ENCODE results near the gene SPTBN5. TPM values are rescaled to one million over a fixed set of nuclear protein-coding genes. Genes with fewer than 3 reads are reported as not detected.

SPTBN5 gene
- total and polyA plus RNA-seq, 12 donors: under 0.01 to 6.8 (median 0.55) TPM

DNA sequence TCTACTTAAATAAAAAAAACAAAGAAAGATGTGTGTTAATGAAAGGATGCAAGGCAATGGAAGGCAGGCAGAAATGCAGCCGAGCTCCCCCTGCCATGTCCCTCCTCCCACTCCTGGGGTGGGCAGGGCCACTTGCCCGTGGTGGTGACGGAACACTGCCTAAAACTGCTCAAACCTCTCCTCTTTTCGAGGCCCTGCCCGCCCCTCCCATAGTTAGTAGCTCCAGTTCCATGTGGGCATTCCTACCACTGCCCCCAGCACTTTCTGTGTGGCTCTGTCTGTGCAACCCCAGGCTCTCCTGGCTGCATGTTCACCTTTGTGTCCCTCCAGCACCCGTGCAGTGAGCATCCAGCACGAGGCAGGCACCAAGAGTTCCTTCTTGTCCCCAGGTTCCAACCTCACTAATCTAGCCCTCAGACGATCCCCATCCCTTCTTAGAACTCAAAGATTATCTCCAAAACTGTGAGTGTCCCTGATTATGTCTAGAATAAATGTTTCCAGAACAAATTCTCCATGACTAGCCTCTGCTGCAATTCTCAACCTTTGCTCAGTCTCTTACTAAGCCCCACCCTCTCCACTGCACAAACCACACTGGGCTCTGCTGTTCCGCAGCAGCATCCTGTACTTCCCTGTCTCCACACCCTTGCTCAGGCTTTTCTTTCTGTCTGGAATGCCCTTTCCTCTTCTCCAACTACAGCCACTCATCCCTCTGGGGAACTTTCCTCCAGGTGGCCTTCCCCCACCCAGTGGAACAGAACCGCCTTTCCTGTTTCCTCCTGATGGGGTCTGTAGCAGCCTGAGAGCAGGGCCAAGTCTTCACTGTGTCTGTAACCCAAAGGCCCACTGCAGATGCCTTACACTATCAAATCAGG lies 32.6 kb upstream of the SPTBN5 start:
- no peak for DNase-seq
- Histone ChIP-seq H3K9me3 (replicated peaks in 1 of 3) (no peaks in the 10 kb centered on the region), H3K4me3 (no peak overlapping the region), H3K27me3 (no peaks in the 10 kb centered on the region), H3K36me3 (replicated peaks in 1 of 2) (no peaks in the 10 kb centered on the region), H3K27ac (peak overlapping the region in 1 of 5 donors; percentile 45), H3K4me1 (replicated peaks in 1 of 2) (peaks cover 9 to 45% of the 10 kb centered on the region in 2 donors)
- intact Hi-C loops (cut with DNase I): loop anchor here in 1 of 2 donors (10.0 kb wide), 1 partner anchor 48 kb away; the partner anchor contains the start of gene EHD4
- TF ChIP-seq, protein P1, sequence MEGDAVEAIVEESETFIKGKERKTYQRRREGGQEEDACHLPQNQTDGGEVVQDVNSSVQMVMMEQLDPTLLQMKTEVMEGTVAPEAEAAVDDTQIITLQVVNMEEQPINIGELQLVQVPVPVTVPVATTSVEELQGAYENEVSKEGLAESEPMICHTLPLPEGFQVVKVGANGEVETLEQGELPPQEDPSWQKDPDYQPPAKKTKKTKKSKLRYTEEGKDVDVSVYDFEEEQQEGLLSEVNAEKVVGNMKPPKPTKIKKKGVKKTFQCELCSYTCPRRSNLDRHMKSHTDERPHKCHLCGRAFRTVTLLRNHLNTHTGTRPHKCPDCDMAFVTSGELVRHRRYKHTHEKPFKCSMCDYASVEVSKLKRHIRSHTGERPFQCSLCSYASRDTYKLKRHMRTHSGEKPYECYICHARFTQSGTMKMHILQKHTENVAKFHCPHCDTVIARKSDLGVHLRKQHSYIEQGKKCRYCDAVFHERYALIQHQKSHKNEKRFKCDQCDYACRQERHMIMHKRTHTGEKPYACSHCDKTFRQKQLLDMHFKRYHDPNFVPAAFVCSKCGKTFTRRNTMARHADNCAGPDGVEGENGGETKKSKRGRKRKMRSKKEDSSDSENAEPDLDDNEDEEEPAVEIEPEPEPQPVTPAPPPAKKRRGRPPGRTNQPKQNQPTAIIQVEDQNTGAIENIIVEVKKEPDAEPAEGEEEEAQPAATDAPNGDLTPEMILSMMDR (IDR thresholded peaks at IDR 0.05): no peak
- TF ChIP-seq POLR2A (IDR thresholded peaks at IDR 0.05): no peak
- 68 to 79% (median 76%) methylated on average over 9 to 10 of the region's 10 CpGs for WGBS, 4 donors

DNA sequence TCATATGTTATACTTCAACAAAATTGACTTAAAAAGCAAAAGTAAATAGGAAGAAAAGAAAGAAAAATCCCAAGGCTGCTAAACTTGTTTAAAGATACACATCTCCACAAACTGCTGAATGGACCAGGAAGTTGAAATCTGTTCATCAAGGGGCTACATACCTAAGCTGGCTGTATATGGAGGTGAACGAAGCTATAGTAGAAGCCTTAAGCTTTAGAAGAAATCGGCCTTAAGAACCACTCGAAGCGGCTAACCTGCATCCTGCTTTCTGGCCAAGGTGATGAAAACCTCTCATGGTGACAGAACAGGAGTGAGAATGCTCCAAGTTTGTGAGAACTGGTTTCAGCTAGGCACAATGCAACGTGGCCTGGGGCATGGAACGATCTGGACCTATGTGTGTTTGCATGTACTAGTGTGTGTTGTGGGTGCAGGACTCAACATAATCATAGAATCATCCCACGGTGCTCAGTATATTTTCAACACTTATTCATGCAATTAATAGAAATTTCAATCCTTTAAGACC lies 31.3 kb upstream of the SPTBN5 start:
- peaks cover 15 to 42% of the 10 kb centered on the region in 2 donors for H3K4me1 ChIP-seq (replicated peaks in 1 of 2)
- H3K9me3 ChIP-seq (replicated peaks in 1 of 3): no peaks in the 10 kb centered on the region
- no peaks in the 10 kb centered on the region for H3K27me3 ChIP-seq
- intact Hi-C loops (cut with DNase I): loop anchor here in 1 of 2 donors (10.0 kb wide), 1 partner anchor 50 kb away; the partner anchor contains the start of gene EHD4
- no peak for DNase-seq
- peak overlapping the region in 1 of 5 donors; percentile 19 for H3K27ac ChIP-seq
- WGBS, 4 donors: 83 to 92% (median 91%) methylated on average over 7 of the region's 7 CpGs
- H3K4me3 ChIP-seq: no peak overlapping the region
- H3K36me3 ChIP-seq (replicated peaks in 1 of 2): no peaks in the 10 kb centered on the region
- TF ChIP-seq, protein P1 (IDR thresholded peaks at IDR 0.05): no peak
- no peak for TF ChIP-seq POLR2A (IDR thresholded peaks at IDR 0.05)

DNA sequence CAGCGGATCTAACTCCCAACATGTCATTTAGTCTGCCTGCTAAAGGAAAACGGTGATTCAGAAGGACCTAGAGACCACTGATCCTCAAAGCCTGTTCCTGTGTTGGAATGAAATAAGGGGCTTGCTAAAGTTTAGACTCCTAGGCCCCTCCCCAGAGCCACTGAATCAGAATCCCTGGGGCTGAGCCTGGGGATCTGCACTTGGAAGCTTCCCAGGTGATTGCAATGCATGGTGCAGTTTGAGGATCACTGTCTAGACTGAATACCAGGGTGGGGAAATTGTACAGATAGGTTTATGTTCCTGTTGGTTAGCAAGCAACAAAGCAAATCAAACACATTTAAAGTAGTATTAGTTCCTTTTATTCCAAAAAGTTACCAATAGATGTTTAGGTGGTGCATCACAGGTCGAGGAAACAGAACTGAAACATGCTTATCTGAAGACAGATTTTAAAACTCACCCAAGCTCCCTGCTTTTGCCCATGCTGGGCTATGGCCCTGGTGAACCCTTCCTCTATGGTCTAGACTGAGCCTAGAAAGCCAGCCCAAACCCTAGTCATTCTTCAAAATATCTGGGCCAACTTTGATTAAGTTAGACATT lies 29.6 kb upstream of the SPTBN5 start:
- intact Hi-C loops (cut with DNase I): loop anchor here in 1 of 2 donors (10.0 kb wide), 1 partner anchor 51 kb away; the partner anchor contains the start of gene EHD4
- WGBS, 4 donors: 81 to 95% (median 93%) methylated on average over 3 of the region's 3 CpGs
- H3K4me1 ChIP-seq (replicated peaks in 1 of 2): peaks cover 19 to 36% of the 10 kb centered on the region in 2 donors
- H3K27ac ChIP-seq: no peak overlapping the region
- no peak for TF ChIP-seq POLR2A (IDR thresholded peaks at IDR 0.05)
- TF ChIP-seq, protein P1 (IDR thresholded peaks at IDR 0.05): no peak
- no peaks in the 10 kb centered on the region for H3K27me3 ChIP-seq
- H3K4me3 ChIP-seq: no peak overlapping the region
- no peak for DNase-seq
- H3K9me3 ChIP-seq (replicated peaks in 1 of 3): no peaks in the 10 kb centered on the region
- H3K36me3 ChIP-seq (replicated peaks in 1 of 2): peaks cover 0 to 9% of the 10 kb centered on the region in 2 donors

DNA sequence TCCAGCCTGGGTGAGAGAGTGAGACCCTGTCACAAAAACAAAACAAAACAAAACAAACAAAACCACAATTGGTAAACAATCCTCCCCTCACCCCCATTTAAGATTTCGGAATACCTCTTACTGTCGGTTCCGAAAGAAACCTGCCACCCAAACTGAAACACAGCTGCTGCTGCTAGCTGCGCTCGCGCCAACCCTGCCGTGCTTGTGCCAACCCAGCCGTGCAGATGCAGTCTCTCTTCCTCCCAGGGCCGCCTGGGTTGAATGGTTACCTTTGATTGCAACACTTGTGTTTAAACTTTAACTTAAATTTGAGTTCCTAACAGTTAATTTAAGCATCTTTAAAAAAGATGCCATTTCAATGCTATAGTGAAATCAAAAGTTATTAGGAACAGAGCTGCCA lies 28.5 kb upstream of the SPTBN5 start:
- no peak for DNase-seq

More for the DNA sequence above, 28.5 kb upstream of the SPTBN5 start:
- Histone ChIP-seq H3K27ac (no peak overlapping the region), H3K4me1 (replicated peaks in 1 of 2) (peaks cover 19 to 42% of the 10 kb centered on the region in 2 donors), H3K9me3 (replicated peaks in 1 of 3) (no peaks in the 10 kb centered on the region), H3K27me3 (no peaks in the 10 kb centered on the region), H3K36me3 (replicated peaks in 1 of 2) (peaks cover 0 to 11% of the 10 kb centered on the region in 2 donors), H3K4me3 (no peak overlapping the region)
- intact Hi-C loops (cut with DNase I): loop anchor here in 1 of 2 donors (10.0 kb wide), 1 partner anchor 52 kb away; the partner anchor contains the start of gene EHD4
- 88 to 91% (median 89%) methylated on average over 9 of the region's 9 CpGs for WGBS, 4 donors
- TF ChIP-seq, protein P1 (IDR thresholded peaks at IDR 0.05): no peak
- no peak for TF ChIP-seq POLR2A (IDR thresholded peaks at IDR 0.05)
